ENCODE data around the gene ZMYND10. TPM values are rescaled to one million over a fixed set of nuclear protein-coding genes. Genes with fewer than 3 reads are reported as not detected.

The ZMYND10 gene
- total RNA-seq, 4 donors from 2014 or later = 3.0 TPM; not detected in 3

GRCh38 chr3:50299638-50299928, 45.9 kb downstream of the ZMYND10 start:
- Histone ChIP-seq H3K4me3 (peak overlapping the region; percentile 49 to 71 (median 60)), H3K27ac (peak overlapping the region; percentile 85 to 91 (median 88)), H3K9me3 (no peaks in the 10 kb centered on the region), H3K36me3 (peaks cover 0 to 5% of the 10 kb centered on the region in 2 donors), H3K4me1 (peaks cover 29 to 48% of the 10 kb centered on the region in 2 donors), H3K27me3 (no peaks in the 10 kb centered on the region)
- ATAC-seq (no peak), DNase-seq (no peak)
- TF ChIP-seq POLR2A (IDR thresholded peaks at IDR 0.05) = no peak
- no peak for TF ChIP-seq CTCF (IDR thresholded peaks at IDR 0.05 in 4 of 5, conservative IDR thresholded peaks at IDR 0.05 in 1 of 5)
- in situ Hi-C loops (cut with MboI; ENCODE audit: low sequenced_read_pairs in 4 of 4) (loop anchor here in 1 of 4 donors (25.0 kb wide), 1 partner anchor 362 kb away; the partner anchor contains the start of genes MON1A and RBM6), intact Hi-C loops (cut with DNase I; ENCODE audit: low total_unique reads) (no loop called here)

- ATAC-seq (peak; percentile 87), DNase-seq (peak; percentile 99 to 100)
- Histone ChIP-seq H3K4me1 (peaks cover 29 to 48% of the 10 kb centered on the region in 2 donors), H3K36me3 (peaks cover 0 to 5% of the 10 kb centered on the region in 2 donors), H3K9me3 (no peaks in the 10 kb centered on the region), H3K27ac (peak within 1 kb of the TSS; percentile 85 to 91 (median 88)), H3K4me3 (peak within 1 kb of the TSS; percentile 66 to 91 (median 76)), H3K27me3 (no peaks in the 10 kb centered on the region)
- intact Hi-C loops (cut with DNase I; ENCODE audit: low total_unique reads) (no loop called here), in situ Hi-C loops (cut with MboI; ENCODE audit: low sequenced_read_pairs in 4 of 4) (loop anchor here in 1 of 4 donors (25.0 kb wide), 1 partner anchor 362 kb away; the partner anchor contains the start of genes MON1A and RBM6)
- TF ChIP-seq CTCF (IDR thresholded peaks at IDR 0.05 in 4 of 5, conservative IDR thresholded peaks at IDR 0.05 in 1 of 5) = peak; percentile 43 to 62 (median 51)
- TF ChIP-seq POLR2A (IDR thresholded peaks at IDR 0.05) = peak; percentile 94 to 96
These were observed 46.5 kb downstream of the ZMYND10 start, which contains the start of the genes HYAL3 and NAA80 for GRCh38 chr3:50298836-50299637. TSS of gene HYAL3 (minus strand) at chr3:50299405. CDS start at chr3:50295602, 3,803 bp downstream. TSS of gene NAA80 (minus strand) at chr3:50299405. CDS start at chr3:50297463, 1,942 bp downstream.

- peaks cover 0 to 5% of the 10 kb centered on the region in 2 donors for H3K36me3 ChIP-seq
- intact Hi-C loops (cut with DNase I; ENCODE audit: low total_unique reads) = no loop called here
- TF ChIP-seq CTCF (IDR thresholded peaks at IDR 0.05 in 4 of 5, conservative IDR thresholded peaks at IDR 0.05 in 1 of 5) (no peak), POLR2A (IDR thresholded peaks at IDR 0.05) (no peak)
- H3K27ac ChIP-seq = peak overlapping the region; percentile 85 to 89 (median 86)
- in situ Hi-C loops (cut with MboI; ENCODE audit: low sequenced_read_pairs in 4 of 4) = loop anchor here in 1 of 4 donors (25.0 kb wide), 1 partner anchor 361 kb away; the partner anchor contains the start of genes MON1A and RBM6
- H3K9me3 ChIP-seq = no peaks in the 10 kb centered on the region
- peaks cover 32 to 47% of the 10 kb centered on the region in 2 donors for H3K4me1 ChIP-seq
- DNase-seq (no peak), ATAC-seq (no peak)
- no peaks in the 10 kb centered on the region for H3K27me3 ChIP-seq
- peak overlapping the region; percentile 66 to 91 (median 76) for H3K4me3 ChIP-seq
These were observed 47.4 kb downstream of the ZMYND10 start for GRCh38 chr3:50297896-50298725.

DNA sequence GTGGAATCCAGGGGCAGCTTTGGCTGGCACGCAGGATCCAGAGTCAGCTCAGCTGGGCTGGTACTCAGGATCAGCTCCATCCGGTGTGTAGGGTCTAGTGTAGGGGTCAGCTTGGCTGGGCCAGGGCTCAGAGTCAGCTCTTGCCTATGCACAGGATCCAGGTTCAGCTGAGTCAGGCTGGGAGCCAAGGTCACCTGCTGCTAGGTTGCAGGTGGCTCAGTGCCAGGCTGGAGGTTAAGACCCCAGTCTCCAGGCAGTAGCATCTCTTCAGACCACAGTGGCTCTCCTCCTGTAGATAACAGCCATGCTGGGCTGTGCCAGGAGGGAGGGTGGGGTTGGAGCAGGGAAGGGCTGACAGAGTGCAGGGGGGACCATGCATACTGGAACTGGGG, 48.2 kb downstream of the ZMYND10 start:
- peaks cover 34 to 46% of the 10 kb centered on the region in 2 donors for H3K4me1 ChIP-seq
- peaks cover 0 to 5% of the 10 kb centered on the region in 2 donors for H3K36me3 ChIP-seq
- ATAC-seq (no peak), DNase-seq (no peak)
- no peak overlapping the region for H3K27ac ChIP-seq
- H3K27me3 ChIP-seq = no peaks in the 10 kb centered on the region
- H3K4me3 ChIP-seq = no peak overlapping the region
- in situ Hi-C loops (cut with MboI; ENCODE audit: low sequenced_read_pairs in 4 of 4) (loop anchor here in 1 of 4 donors (25.0 kb wide), 1 partner anchor 360 kb away; the partner anchor contains the start of genes MON1A and RBM6), intact Hi-C loops (cut with DNase I; ENCODE audit: low total_unique reads) (no loop called here)
- H3K9me3 ChIP-seq = no peaks in the 10 kb centered on the region
- TF ChIP-seq CTCF (IDR thresholded peaks at IDR 0.05 in 4 of 5, conservative IDR thresholded peaks at IDR 0.05 in 1 of 5) (no peak), POLR2A (IDR thresholded peaks at IDR 0.05) (no peak)

All from gastrocnemius medialis (tissue), 4 donors.